Measurements from ENCODE around the gene GHITM. TPM values are rescaled to one million over a fixed set of nuclear protein-coding genes. Genes with fewer than 3 reads are reported as not detected.

GHITM gene
- total and polyA plus RNA-seq, 2 of the 13 experiments (the other 11 are each of a cell fraction or from before 2014, with no cell fraction given) = 163 to 212 TPM

GRCh38 chr10:84139126-84140035, at the start of gene GHITM (continued):
- TF ChIP-seq AHDC1 (CRISPR knock-in tag; IDR thresholded peaks at IDR 0.05; ENCODE audit: borderline replicate concordance) = peak; percentile 45; the same call in 1 of the 2 replicates
- peak; percentile 52; the same call in 1 of the 2 replicates for TF ChIP-seq HDAC2 (CRISPR knock-in tag; IDR thresholded peaks at IDR 0.05)
- peak; percentile 99 for TF ChIP-seq CREM (IDR thresholded peaks at IDR 0.05)
- peak; percentile 93 for TF ChIP-seq CREM (CRISPR knock-in tag; IDR thresholded peaks at IDR 0.05)
- peak; percentile 54; the same call in 1 of the 2 replicates for TF ChIP-seq ZNF589 (CRISPR knock-in tag; conservative IDR thresholded peaks at IDR 0.05)
- TF ChIP-seq REXO4 (CRISPR knock-in tag; IDR thresholded peaks at IDR 0.05; ENCODE audit: borderline replicate concordance) = no peak
- TF ChIP-seq POLR2AphosphoS5 (IDR thresholded peaks at IDR 0.05; ENCODE audit: low read depth, low read length) = peak; percentile 72
- no peak for TF ChIP-seq JUNB (CRISPR knock-in tag; IDR thresholded peaks at IDR 0.05; ENCODE audit: borderline replicate concordance)
- 0 out of 2 replicates have a peak, but pooled peaks have one; percentile 53 for TF ChIP-seq ZNF792 (CRISPR knock-in tag; IDR thresholded peaks at IDR 0.05)
- no peak for TF ChIP-seq TBP (CRISPR knock-in tag; IDR thresholded peaks at IDR 0.05)
- TF ChIP-seq ZNF446 (CRISPR knock-in tag; IDR thresholded peaks at IDR 0.05) = peak; percentile 89
- no peak for TF ChIP-seq ZNF260 (CRISPR knock-in tag; IDR thresholded peaks at IDR 0.05; ENCODE audit: borderline replicate concordance, low read depth)
- TF ChIP-seq MZF1 (CRISPR knock-in tag; IDR thresholded peaks at IDR 0.05; ENCODE audit: borderline replicate concordance) = no peak
- no peak for TF ChIP-seq IKZF4 (CRISPR knock-in tag; IDR thresholded peaks at IDR 0.05; ENCODE audit: borderline replicate concordance, low read depth, not compliant biosample characterization)
- TF ChIP-seq HNRNPUL1 (IDR thresholded peaks at IDR 0.05; ENCODE audit: low read depth, low read length) = no peak
- peak; percentile 76; the same call in 1 of the 2 replicates for TF ChIP-seq KDM2A (CRISPR knock-in tag; IDR thresholded peaks at IDR 0.05; ENCODE audit: borderline replicate concordance, low read depth)
- no peak; the same call in 1 of the 2 replicates for TF ChIP-seq ISX (CRISPR knock-in tag; conservative IDR thresholded peaks at IDR 0.05)
- no peak for TF ChIP-seq ZNF841 (CRISPR knock-in tag; IDR thresholded peaks at IDR 0.05; ENCODE audit: borderline replicate concordance)
- no peak for TF ChIP-seq ZNF670 (CRISPR knock-in tag; IDR thresholded peaks at IDR 0.05; ENCODE audit: borderline replicate concordance)
- peak; percentile 69; the same call in 1 of the 2 replicates for TF ChIP-seq ZNF619 (CRISPR knock-in tag; IDR thresholded peaks at IDR 0.05)
- no peak for TF ChIP-seq LRRFIP1 (CRISPR knock-in tag; conservative IDR thresholded peaks at IDR 0.05)
- no peak for TF ChIP-seq ZMYM3 (CRISPR knock-in tag; IDR thresholded peaks at IDR 0.05)
- TF ChIP-seq TEAD3 (CRISPR knock-in tag; optimal IDR thresholded peaks at IDR 0.05; ENCODE audit: borderline replicate concordance) = no peak

Data from HepG2 (cell line).